Brain microvascular endothelial cell (primary cell): ENCODE measurements around the gene AKAP11.

Experiments
- DNase-seq: peaks from one replicate; pipeline ENCODE4 v3.0.0-alpha.2; 2020
- H3K27ac ChIP-seq: fragments of 250-450 bp; sonication (Bioruptor Pico); 2 replicates; pipeline ENCODE4 v1.5.1; 2020; ENCODE audit warnings: mild to moderate bottlenecking, moderate library complexity
- H3K27me3 ChIP-seq: fragments of 250-450 bp; sonication (Bioruptor Pico); replicated peaks from 2 replicates; pipeline ENCODE4 v1.5.1; 2020; ENCODE audit warnings: mild to moderate bottlenecking
- H3K36me3 ChIP-seq: fragments of 250-450 bp; sonication (Bioruptor Pico); replicated peaks from 2 replicates; pipeline ENCODE4 v1.5.1; 2020; ENCODE audit warnings: mild to moderate bottlenecking
- H3K4me3 ChIP-seq: 2 replicates; pipeline ENCODE4 v1.5.1; 2011; ENCODE audit warnings: low read depth, mild to moderate bottlenecking, control low read depth, low read length, moderate library complexity
- in situ Hi-C: cut with HindIII; loops from 2 replicates; pipeline ENCODE4 v1.10.0; 2017; ENCODE audit warnings: low sequenced_read_pairs, low pct_ligation_motif_present
- TF ChIP-seq, protein P1 (sequence below): IDR thresholded peaks from 2 replicates; pipeline ENCODE4 v1.5.1; 2011; ENCODE audit warnings: low read depth, mild to moderate bottlenecking, moderate library complexity, low read length, control low read depth, inconsistent platforms; ENCODE audit errors: missing control alignments

Gene AKAP11

DNA sequence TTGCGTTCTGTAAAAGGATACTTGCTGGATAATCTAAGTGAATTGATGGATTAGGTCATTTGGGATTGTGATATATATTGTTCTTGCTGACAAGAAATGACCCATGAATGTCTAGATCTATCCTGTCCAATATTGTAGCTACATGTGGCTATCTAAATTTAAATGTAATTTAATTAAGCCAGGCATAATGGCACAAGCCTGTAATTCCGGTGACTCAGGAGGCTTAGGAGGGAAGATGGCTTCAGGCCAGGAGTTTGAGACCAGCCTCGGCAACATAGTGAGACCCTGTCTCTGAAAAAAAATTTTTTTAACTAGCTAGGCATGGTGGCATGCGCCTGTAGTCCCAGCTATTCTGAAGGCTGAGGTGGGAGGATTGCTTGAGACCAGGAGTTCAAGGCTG is 39.3 kb upstream of the AKAP11 start:
- H3K4me3 ChIP-seq, result no peak overlapping the region
- TF ChIP-seq, protein P1, sequence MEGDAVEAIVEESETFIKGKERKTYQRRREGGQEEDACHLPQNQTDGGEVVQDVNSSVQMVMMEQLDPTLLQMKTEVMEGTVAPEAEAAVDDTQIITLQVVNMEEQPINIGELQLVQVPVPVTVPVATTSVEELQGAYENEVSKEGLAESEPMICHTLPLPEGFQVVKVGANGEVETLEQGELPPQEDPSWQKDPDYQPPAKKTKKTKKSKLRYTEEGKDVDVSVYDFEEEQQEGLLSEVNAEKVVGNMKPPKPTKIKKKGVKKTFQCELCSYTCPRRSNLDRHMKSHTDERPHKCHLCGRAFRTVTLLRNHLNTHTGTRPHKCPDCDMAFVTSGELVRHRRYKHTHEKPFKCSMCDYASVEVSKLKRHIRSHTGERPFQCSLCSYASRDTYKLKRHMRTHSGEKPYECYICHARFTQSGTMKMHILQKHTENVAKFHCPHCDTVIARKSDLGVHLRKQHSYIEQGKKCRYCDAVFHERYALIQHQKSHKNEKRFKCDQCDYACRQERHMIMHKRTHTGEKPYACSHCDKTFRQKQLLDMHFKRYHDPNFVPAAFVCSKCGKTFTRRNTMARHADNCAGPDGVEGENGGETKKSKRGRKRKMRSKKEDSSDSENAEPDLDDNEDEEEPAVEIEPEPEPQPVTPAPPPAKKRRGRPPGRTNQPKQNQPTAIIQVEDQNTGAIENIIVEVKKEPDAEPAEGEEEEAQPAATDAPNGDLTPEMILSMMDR, result no peak
- no peak for DNase-seq

DNA sequence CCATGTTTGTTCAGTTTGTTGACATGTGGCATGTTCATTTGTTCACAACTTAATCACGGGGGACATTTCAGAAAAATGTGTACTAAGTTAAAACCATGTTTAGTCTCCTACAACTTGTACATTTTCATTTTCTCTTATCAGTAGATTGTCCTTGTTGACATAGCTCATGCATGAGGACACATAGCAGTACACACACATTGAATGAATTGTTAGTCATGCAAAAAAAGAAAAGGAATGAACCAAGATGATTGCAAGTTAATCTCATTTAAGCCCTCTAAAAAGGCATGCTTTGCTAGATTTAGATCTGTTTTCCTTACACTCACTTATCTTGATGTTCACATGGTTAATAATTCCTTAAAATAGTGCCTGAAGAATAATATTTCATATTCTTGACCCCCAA is 38.2 kb upstream of the AKAP11 start:
- TF ChIP-seq, protein P1, result no peak
- DNase-seq, result no peak
- Histone ChIP-seq H3K27ac (no peak overlapping the region), H3K4me3 (no peak overlapping the region), H3K27me3 (no peaks in the 10 kb centered on the region), H3K36me3 (peaks cover 2% of the 10 kb centered on the region)
- in situ Hi-C loops, result no loop called here

More for the DNA sequence above, 39.3 kb upstream of the AKAP11 start:
- in situ Hi-C loops, result no loop called here
- H3K36me3 ChIP-seq, result peaks cover 2% of the 10 kb centered on the region
- H3K27me3 ChIP-seq, result no peaks in the 10 kb centered on the region
- no peak overlapping the region for H3K27ac ChIP-seq

DNA sequence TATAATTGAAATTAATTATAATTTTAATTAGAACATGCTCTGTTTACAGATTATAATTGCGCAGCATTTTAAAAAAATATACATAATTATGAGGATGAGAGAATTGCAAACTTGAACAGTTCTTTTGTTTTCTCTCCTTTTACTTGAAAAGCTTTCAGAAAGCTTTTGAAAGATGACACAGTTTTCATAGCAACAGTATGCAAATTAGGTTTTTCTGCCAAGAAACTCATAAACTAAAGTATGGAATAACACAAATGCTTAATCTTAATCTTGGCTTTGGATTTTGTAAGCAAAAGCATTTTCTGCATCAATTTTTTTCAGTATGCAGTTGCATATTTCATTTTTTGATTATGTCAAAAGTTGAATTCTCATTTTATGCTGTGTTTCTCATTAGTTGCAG is 32.8 kb upstream of the AKAP11 start:
- H3K4me3 ChIP-seq, result no peak overlapping the region
- no peak overlapping the region for H3K27ac ChIP-seq
- no peak for DNase-seq
- no peaks in the 10 kb centered on the region for H3K36me3 ChIP-seq
- H3K27me3 ChIP-seq, result no peaks in the 10 kb centered on the region
- TF ChIP-seq, protein P1, result no peak
- in situ Hi-C loops, result no loop called here

DNA sequence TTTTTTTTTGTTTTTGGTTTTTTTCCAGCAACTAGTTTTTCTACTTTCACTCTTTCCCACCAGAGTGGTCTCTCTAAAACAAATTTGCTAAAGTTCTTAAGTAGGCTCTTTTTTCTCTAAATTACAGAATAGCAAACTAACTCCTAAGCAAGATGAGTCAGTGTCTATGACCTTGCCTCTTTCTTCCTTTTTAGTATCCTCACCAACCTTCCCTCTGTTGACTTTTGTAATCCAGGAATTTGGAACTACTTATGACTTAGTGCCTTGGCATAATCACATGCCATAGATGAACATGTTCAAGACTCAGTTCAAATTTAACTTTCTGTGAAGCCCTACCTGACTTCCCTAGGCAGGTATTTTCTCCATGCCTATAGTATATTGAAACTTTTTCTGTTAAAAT is 32.3 kb upstream of the AKAP11 start:
- DNase-seq, result no peak
- in situ Hi-C loops, result no loop called here
- Histone ChIP-seq H3K36me3 (no peaks in the 10 kb centered on the region), H3K4me3 (no peak overlapping the region), H3K27ac (no peak overlapping the region), H3K27me3 (no peaks in the 10 kb centered on the region)
- TF ChIP-seq, protein P1, result no peak

DNA sequence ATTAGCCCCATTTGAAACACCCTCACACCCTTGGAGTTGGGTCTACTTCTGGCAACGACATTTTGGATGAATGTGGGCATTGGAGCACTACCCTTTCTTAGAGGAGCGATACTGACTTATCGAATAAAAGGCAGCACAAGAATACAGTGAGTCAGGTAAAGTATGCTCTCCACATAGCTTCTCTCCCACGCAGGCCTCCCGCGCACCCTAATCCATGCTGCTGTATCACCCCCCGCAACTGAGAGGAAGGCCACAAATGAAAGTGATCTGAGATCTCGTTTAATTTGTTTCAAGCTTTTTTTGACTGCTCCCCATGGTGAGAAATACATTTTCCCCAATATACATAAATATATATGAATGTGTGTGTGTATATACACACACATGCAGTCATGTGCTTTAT is 25.4 kb upstream of the AKAP11 start:
- H3K27me3 ChIP-seq, result no peaks in the 10 kb centered on the region
- H3K4me3 ChIP-seq, result no peak overlapping the region
- TF ChIP-seq, protein P1, result no peak
- in situ Hi-C loops, result no loop called here
- no peak for DNase-seq
- H3K36me3 ChIP-seq, result no peaks in the 10 kb centered on the region
- H3K27ac ChIP-seq, result no peak overlapping the region

DNA sequence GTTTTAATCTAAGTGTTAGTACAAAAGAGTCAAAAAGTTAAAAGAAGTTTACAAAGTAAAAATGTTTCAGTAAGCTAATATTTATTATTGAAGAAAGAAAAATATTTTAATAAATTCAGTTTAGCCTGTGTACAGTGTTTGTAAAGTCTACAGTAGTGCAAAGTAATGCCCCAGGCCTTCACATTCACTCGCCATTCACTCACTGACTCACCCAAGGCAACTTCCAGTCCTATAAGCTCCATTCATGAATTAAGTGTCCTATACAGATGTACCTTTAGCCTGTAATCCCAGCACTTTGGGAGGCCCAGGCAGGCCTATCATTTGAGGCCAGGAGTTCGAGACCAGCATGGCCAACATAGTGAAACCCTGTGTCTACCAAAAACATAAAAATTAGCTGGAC is 24.1 kb upstream of the AKAP11 start:
- TF ChIP-seq, protein P1, result no peak
- H3K27ac ChIP-seq, result no peak overlapping the region
- H3K4me3 ChIP-seq, result no peak overlapping the region
- H3K36me3 ChIP-seq, result no peaks in the 10 kb centered on the region
- no peaks in the 10 kb centered on the region for H3K27me3 ChIP-seq
- in situ Hi-C loops, result no loop called here
- no peak for DNase-seq
